HUES6 (cell line): ENCODE results near the gene B3GNT2.

ENCODE experiments used
- H3K27ac ChIP-seq: 2 replicates; pipeline ENCODE4 v1.7.0; 2013; ENCODE audit warnings: low read depth, mild to moderate bottlenecking, low read length, inconsistent platforms
- H3K27me3 ChIP-seq: 2 replicates; pipeline ENCODE4 v1.6.1; 2013; ENCODE audit warnings: low read length; ENCODE audit not compliant: control insufficient read depth, insufficient read depth
- H3K36me3 ChIP-seq: 2 replicates; pipeline ENCODE4 v1.6.1; 2013; ENCODE audit warnings: low read length; ENCODE audit not compliant: control insufficient read depth, insufficient read depth
- H3K4me1 ChIP-seq: 2 replicates; pipeline ENCODE4 v1.6.1; 2013; ENCODE audit warnings: low read length; ENCODE audit not compliant: control insufficient read depth, insufficient read depth
- H3K4me3 ChIP-seq: 2 replicates; pipeline ENCODE4 v1.5.1; 2013; ENCODE audit warnings: low read depth, low read length
- H3K9ac ChIP-seq: one replicate; pipeline ENCODE4 v1.6.1; 2013; ENCODE audit warnings: mild to moderate bottlenecking, low read length
- H3K9me3 ChIP-seq: 2 replicates; pipeline ENCODE4 v1.6.1; 2013; ENCODE audit warnings: low read depth, low read length; ENCODE audit not compliant: control insufficient read depth, insufficient read depth

B3GNT2 gene

DNA sequence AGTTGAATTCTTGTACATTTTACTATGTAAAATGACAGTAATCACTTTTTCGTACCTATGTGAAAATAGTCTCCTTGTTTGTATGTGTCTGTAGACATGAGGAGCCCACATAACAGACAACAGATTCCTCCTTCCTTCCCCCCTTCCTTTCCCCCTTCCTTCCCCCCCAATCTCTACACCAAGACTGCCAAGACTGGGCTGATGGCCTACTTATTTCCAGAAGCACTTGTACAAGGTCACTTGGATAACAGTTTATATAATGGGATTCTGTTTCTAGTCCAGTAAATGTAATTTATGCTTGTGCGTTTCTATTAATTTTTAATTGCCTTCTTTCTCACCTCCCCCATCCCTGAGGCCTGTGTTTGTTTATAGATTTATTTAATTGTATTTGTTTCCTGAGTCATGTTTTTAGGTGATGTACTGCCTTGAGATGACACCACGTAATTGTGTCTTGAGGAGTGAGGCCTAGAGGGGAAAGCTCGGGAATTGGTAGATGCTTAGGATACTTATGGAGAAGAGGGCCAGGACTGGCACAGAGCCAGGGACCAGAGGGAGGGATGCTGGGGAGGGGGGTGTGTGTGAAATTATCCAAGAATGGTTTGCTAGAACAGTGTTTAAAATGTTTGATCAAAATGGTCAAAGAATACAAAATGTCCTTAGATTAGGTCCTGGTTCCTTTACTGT lies 12.3 kb downstream of the B3GNT2 start:
- Histone ChIP-seq H3K27me3 (no peaks in the 10 kb centered on the region), H3K36me3 (no peaks in the 10 kb centered on the region; the same call in 1 of the 2 replicates)

DNA sequence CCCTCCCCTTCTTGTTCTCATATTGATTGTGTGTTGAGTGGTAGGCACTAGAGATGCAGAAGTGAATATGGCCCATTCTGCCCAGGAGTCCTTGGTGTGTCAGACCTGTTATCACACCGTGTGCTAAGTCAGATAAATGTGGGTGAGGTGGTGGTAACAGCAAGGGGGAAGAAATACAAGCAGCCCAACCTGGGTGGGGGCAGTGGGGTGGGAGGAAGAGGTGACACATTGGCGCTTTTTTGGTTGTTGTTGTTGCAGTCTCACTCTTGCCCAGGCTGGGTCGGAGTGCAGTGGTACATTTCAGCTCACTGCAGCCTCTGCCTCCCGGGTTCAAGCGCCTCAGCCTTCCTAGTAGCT lies 12.8 kb downstream of the B3GNT2 start:
- Histone ChIP-seq H3K9me3 (0 out of 2 replicates have a peak, but pooled peaks cover 2% of the 10 kb centered on the region), H3K9ac (no peak overlapping the region), H3K27ac (no peak overlapping the region), H3K27me3 (no peaks in the 10 kb centered on the region), H3K4me3 (no peak overlapping the region), H3K36me3 (no peaks in the 10 kb centered on the region; the same call in 1 of the 2 replicates), H3K4me1 (peaks cover 20% of the 10 kb centered on the region)

More for the DNA sequence above, 12.3 kb downstream of the B3GNT2 start:
- no peak overlapping the region for H3K9ac ChIP-seq
- no peak overlapping the region for H3K4me3 ChIP-seq
- H3K27ac ChIP-seq: no peak overlapping the region
- 0 out of 2 replicates have a peak, but pooled peaks cover 2% of the 10 kb centered on the region for H3K9me3 ChIP-seq
- peaks cover 18% of the 10 kb centered on the region for H3K4me1 ChIP-seq

DNA sequence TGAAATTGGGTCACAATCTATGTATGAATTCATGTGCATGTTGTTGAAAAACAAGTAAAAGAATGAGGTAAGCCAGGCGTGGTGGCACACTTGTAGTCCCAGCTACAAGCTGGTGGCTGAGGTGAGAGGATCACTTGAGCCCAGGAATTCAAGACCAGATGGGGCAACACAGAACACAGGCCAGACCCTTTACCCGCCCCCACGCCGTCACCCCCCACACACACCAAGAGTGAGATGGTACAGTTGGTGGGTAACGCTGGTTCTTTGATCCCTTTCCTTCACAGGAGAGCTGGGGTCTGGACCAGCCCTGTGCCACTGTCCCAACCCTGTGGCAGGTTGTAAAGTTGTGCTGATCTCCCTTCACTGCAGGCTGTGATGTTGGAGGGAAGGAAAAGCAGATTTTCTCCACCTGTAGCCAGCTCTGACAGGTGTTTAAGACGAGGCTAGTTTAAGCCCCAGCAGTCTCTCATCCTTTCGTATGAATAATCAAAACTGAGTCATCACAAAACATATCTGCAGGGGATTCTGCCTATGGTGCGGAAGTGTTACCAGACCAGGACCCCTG lies 13.6 kb downstream of the B3GNT2 start:
- Histone ChIP-seq H3K9me3 (0 out of 2 replicates have a peak, but pooled peaks cover 2% of the 10 kb centered on the region), H3K4me3 (no peak overlapping the region), H3K27ac (no peak overlapping the region), H3K36me3 (no peaks in the 10 kb centered on the region; the same call in 1 of the 2 replicates), H3K4me1 (peaks cover 28% of the 10 kb centered on the region), H3K27me3 (no peaks in the 10 kb centered on the region), H3K9ac (no peak overlapping the region)

DNA sequence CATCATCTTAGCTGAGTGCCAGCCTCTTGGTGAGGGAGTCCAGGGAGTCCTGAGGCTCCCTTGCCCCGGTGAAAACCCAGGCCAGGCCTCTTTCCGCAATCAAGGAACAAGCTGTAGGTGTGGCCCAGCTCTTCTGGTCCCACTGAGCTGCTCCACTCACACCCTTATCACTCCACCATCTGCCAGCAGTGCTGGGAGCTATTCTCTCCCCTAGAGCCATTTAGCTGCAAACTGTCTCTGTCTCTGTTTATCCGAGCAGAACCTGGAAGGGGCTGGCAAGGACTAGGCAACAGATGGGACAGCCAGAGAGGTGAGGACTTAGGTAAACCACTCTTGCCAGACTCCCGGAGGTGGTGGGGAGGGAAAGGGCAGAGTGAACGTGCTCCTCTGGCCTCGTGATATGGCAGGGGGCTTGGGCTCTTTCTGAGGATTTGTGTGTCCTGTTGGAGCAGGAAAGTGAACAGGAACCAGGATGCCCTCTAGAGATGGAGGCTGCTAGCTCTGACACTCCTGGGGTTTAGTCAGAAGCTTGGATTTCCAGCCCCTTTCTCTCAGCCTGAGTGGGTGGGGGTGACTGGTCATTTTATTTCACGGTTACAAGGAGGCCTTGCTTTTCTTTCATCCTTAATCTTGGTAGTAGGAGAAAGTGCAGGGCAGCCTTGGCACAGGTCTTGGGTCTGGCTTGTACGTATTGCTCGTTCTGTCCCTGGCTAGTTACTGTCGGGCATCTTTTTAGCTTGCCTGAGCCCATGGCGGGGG lies 19.6 kb downstream of the B3GNT2 start:
- Histone ChIP-seq H3K36me3 (no peaks in the 10 kb centered on the region), H3K9ac (no peak overlapping the region), H3K4me3 (no peak overlapping the region), H3K27ac (no peak overlapping the region), H3K27me3 (no peaks in the 10 kb centered on the region), H3K4me1 (peaks cover 22% of the 10 kb centered on the region), H3K9me3 (peaks cover 18% of the 10 kb centered on the region; the same call in 1 of the 2 replicates)

DNA sequence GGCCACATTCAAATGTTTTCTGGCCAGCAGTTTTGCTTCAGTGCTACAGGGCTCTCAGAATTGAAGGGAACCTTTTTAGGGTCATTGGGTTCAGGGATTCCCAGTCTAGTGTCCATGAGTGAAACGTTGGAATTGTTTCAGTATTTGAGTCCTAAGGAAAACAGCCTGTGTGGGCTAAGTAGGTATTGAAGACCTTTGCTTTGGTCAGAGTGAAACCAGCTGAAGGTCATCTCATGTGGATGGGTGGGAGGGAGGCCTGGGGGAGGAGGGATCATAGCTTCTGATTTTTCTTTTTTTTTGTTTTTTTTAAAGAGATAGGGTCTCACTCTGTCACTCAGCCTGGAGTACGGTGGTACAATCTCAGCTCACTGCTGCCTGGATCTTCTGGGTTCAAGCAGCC lies 20.2 kb downstream of the B3GNT2 start:
- peaks cover 18% of the 10 kb centered on the region; the same call in 1 of the 2 replicates for H3K9me3 ChIP-seq
- H3K27ac ChIP-seq: no peak overlapping the region
- no peak overlapping the region for H3K4me3 ChIP-seq
- no peak overlapping the region for H3K9ac ChIP-seq
- H3K27me3 ChIP-seq: no peaks in the 10 kb centered on the region
- peaks cover 2% of the 10 kb centered on the region; the same call in 1 of the 2 replicates for H3K36me3 ChIP-seq
- H3K4me1 ChIP-seq: peaks cover 22% of the 10 kb centered on the region

DNA sequence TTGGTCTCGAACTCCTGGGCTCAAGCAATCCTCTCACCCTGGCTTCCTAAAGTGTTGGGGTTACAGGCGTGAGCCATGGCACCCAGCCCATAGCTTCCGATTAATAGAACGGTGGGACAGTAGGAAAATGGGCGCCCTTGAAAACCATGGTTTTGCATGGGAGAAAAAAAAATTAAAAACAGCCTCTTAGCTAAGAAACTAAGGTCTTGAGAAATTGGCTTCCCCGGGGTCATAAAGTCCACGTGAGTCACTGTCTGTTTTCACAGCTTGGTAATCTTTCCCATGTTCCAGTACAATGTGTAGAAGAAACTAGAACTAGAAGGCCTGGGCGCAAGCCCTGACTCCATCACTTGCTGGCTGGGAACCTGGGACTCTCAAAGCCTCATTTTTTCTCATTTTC lies 20.7 kb downstream of the B3GNT2 start:
- peaks cover 22% of the 10 kb centered on the region for H3K4me1 ChIP-seq
- H3K27me3 ChIP-seq: no peaks in the 10 kb centered on the region
- no peak overlapping the region for H3K27ac ChIP-seq
- H3K9ac ChIP-seq: no peak overlapping the region
- H3K36me3 ChIP-seq: peaks cover 4% of the 10 kb centered on the region; the same call in 1 of the 2 replicates
- peaks cover 16% of the 10 kb centered on the region; the same call in 1 of the 2 replicates for H3K9me3 ChIP-seq
- no peak overlapping the region for H3K4me3 ChIP-seq

DNA sequence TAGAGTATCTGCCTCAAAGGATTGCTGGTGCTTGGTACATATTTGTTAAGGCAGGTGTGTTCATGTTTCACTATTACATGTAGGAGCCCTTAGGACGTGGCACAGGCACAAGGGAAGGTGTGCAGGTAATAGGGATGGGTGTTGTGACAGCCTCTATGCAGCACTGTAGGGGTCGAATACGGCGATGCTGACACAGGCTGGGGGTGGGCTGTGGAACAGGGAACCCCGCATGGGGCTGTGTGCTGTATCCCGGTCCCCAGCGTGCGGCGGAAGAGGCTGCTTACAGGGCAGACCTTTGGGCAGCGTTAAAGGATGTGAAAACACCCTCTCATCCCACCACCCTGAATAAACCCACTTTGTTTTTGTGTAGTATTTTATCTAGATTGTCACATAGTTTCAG lies 21.5 kb downstream of the B3GNT2 start:
- no peaks in the 10 kb centered on the region for H3K27me3 ChIP-seq
- H3K9ac ChIP-seq: no peak overlapping the region
- no peak overlapping the region for H3K27ac ChIP-seq
- H3K4me3 ChIP-seq: no peak overlapping the region
- H3K36me3 ChIP-seq: peaks cover 12% of the 10 kb centered on the region
- H3K4me1 ChIP-seq: peaks cover 22% of the 10 kb centered on the region
- peaks cover 15% of the 10 kb centered on the region; the same call in 1 of the 2 replicates for H3K9me3 ChIP-seq

DNA sequence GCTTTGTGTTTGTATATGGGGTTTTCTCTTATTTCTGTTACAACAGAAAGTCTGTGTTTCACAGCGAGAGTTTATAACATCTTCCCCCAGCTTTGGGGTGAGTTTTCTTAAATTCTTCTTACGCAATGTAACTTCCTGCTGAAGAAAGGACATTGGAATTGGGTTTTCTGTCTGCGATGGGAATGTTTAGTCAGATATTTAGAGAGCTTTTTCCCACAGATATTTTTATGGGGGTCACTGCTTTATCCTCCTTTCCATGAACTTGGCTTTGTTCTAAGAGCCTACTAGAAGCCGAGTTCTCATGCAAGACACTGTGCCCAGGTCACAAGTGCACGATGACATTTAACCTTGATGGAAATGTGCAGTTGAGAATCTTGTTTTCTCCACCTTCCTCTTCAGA lies 22.1 kb downstream of the B3GNT2 start:
- Histone ChIP-seq H3K27ac (no peak overlapping the region), H3K36me3 (peaks cover 17% of the 10 kb centered on the region), H3K27me3 (no peaks in the 10 kb centered on the region), H3K4me1 (peaks cover 22% of the 10 kb centered on the region), H3K9ac (no peak overlapping the region), H3K9me3 (peaks cover 15% of the 10 kb centered on the region; the same call in 1 of the 2 replicates), H3K4me3 (no peak overlapping the region)

DNA sequence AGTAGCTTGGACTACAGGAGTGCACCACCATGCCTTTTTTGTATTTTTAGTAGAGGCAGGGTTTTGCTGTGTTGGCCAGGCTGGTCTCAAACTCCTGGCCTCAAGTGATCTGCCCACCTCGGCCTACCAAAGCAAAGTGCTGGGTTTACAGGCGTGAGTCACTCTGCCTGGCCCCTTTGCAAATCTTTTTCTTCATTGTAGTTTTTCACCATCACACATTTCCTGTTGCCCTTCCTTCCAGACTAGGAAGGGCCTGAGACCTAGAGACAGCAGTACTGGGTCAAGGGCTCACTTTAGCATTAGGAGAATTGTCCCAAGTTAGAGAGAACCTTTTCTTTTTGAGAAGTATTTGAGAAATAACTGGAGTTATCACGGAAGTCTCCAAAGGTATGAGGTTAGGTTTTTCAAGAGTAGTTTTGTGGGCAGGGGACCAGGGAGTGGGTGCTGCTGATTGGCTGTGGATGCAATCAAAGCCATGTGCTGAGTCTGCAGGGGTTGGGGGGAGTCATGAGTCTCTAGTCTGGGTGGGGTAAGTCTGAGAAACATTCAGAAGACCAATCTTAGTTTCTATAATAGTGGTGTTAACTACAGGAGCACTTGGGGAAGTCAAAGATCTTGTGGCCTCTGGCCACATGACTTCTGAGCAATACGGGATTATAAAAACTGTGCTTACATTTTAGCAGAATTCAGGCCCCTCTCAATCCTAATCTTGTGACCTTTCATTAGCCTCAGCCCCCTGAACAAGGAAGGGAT lies 23.7 kb downstream of the B3GNT2 start:
- Histone ChIP-seq H3K4me3 (no peak overlapping the region), H3K36me3 (peaks cover 25% of the 10 kb centered on the region), H3K4me1 (peaks cover 10% of the 10 kb centered on the region), H3K27ac (no peak overlapping the region), H3K9me3 (peaks cover 15% of the 10 kb centered on the region; the same call in 1 of the 2 replicates), H3K27me3 (no peaks in the 10 kb centered on the region), H3K9ac (no peak overlapping the region)

DNA sequence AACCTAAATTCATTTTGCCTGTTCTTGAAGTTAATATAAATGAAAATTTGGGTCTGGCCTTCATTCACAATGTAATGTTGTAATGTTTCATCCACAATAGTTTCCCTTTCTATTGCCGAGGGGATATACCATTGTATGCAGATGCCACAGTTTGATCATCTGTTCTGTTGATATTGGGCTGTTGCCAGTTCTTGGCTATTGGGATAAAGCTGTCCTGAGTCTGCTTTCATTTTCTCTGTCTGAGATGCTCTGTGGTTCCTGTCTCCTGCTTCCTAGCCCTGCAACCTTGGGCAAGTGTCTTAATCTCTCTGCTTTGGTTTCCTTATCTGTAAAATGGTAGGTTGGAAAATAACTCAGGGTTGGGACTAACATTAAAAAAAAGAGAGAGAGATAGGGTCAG lies 25.2 kb downstream of the B3GNT2 start:
- Histone ChIP-seq H3K4me3 (no peak overlapping the region), H3K9me3 (peaks cover 15% of the 10 kb centered on the region; the same call in 1 of the 2 replicates), H3K9ac (no peak overlapping the region), H3K27me3 (no peaks in the 10 kb centered on the region), H3K4me1 (no peaks in the 10 kb centered on the region), H3K36me3 (peaks cover 41% of the 10 kb centered on the region), H3K27ac (no peak overlapping the region)
